Caco-2 (cell line): ENCODE data around the gene HSPG2. TPM values are rescaled to one million over a fixed set of nuclear protein-coding genes. Genes with fewer than 3 reads are reported as not detected.
"Not testable (repeated sequence)": the region's sequence is repeated elsewhere in the genome, so short reads cannot be mapped to it uniquely, and the experiment has no call there.

Source experiments
- BruUV-seq: library from RNA; stranded (reverse); fragments of 400-500 nt; replicated peaks from 2 replicates; lab custom pipeline; 2021; lab: Mats Ljungman, UMichigan
- CTCF ChIA-PET: fragments of 300-600 bp; sonication (Branson Sonifier 250); formaldehyde crosslinking; loops from one replicate; lab custom pipeline; 2022; ENCODE audit warnings: antibody characterized with exemption; lab: Charles Lee
- POLR2A ChIA-PET: fragments of 300-600 bp; sonication (Branson Sonifier 250); formaldehyde crosslinking; loops from one replicate; lab custom pipeline; 2022; ENCODE audit warnings: antibody characterized with exemption; lab: Charles Lee
- DNase-seq, 2 experiments: peaks; one replicate each; pipeline versions ENCODE4 v3.0.0 to v3.0.0-alpha.2; 2020 to 2022
- H3K27me3 ChIP-seq: replicated peaks from 2 replicates; pipeline ENCODE4 v1.6.0; 2011; ENCODE audit warnings: low read length; ENCODE audit not compliant: control insufficient read depth, insufficient read depth
- H3K36me3 ChIP-seq: 2 replicates; pipeline ENCODE4 v1.5.1; 2011; ENCODE audit warnings: low read length; ENCODE audit not compliant: control insufficient read depth, insufficient read depth
- H3K4me1 ChIP-seq: fragments of 250-450 bp; sonication (Bioruptor Pico); 2 replicates; pipeline ENCODE4 v1.5.1; 2020; ENCODE audit warnings: mild to moderate bottlenecking
- H3K4me3 ChIP-seq: 2 replicates; pipeline ENCODE4 v1.5.1; 2011; ENCODE audit warnings: low read depth, mild to moderate bottlenecking, control low read depth, low read length
- H3K9me3 ChIP-seq: fragments of 250-450 bp; sonication (Bioruptor Pico); 2 replicates; pipeline ENCODE4 v1.5.1; 2020; ENCODE audit warnings: mild to moderate bottlenecking, moderate library complexity
- H3K27ac Mint-ChIP-seq: one replicate; pipeline ENCODE4 v1.8.0; 2022; ENCODE audit warnings: mixed read lengths; ENCODE audit not compliant: unreplicated experiment
- H3K27me3 Mint-ChIP-seq: one replicate; pipeline ENCODE4 v1.8.0; 2022; ENCODE audit warnings: mixed read lengths; ENCODE audit not compliant: insufficient read depth, unreplicated experiment
- H3K36me3 Mint-ChIP-seq: one replicate; pipeline ENCODE4 v1.8.0; 2022; ENCODE audit warnings: mild to moderate bottlenecking, mixed read lengths; ENCODE audit not compliant: insufficient read depth, unreplicated experiment
- H3K4me1 Mint-ChIP-seq: one replicate; pipeline ENCODE4 v1.8.0; 2022; ENCODE audit warnings: low read depth, mixed read lengths; ENCODE audit not compliant: unreplicated experiment
- H3K4me3 Mint-ChIP-seq: one replicate; pipeline ENCODE4 v1.8.0; 2022; ENCODE audit warnings: mild to moderate bottlenecking, moderate library complexity, mixed read lengths; ENCODE audit not compliant: unreplicated experiment
- H3K9me3 Mint-ChIP-seq: one replicate; pipeline ENCODE4 v1.8.0; 2022; ENCODE audit warnings: mixed read lengths; ENCODE audit not compliant: unreplicated experiment
- CTCF ChIP-seq, 2 experiments: fragments of 200-600 bp in 1 of 2; IDR thresholded peaks; 1 replicate in 1 of 2; 2 replicates in 1 of 2; pipeline versions ENCODE4 v1.5.1 to v1.8.0; 2011 to 2022; ENCODE audit warnings: antibody characterized with exemption in 1 of 2, control low read depth in 1 of 2, inconsistent platforms in 1 of 2, low read depth in 1 of 2, low read length in 1 of 2, mild to moderate bottlenecking in 1 of 2, moderate library complexity in 1 of 2; ENCODE audit not compliant: insufficient read depth in 1 of 2, severe bottlenecking in 1 of 2, unreplicated experiment in 1 of 2
- intact Hi-C: fragments of 100-400 bp; cut with micrococcal nuclease; formaldehyde crosslinking; loops from one replicate; pipeline ENCODE4 v1.10.0; 2022; ENCODE audit not compliant: unreplicated experiment
- total RNA-seq: library from RNA; stranded (reverse); gene quantifications from 2 replicates; pipeline ENCODE4 v1.2.3, GENCODE V29; 2022

HSPG2 gene
- total RNA-seq, 1 experiment from 2014 or later = 237 TPM

DNA sequence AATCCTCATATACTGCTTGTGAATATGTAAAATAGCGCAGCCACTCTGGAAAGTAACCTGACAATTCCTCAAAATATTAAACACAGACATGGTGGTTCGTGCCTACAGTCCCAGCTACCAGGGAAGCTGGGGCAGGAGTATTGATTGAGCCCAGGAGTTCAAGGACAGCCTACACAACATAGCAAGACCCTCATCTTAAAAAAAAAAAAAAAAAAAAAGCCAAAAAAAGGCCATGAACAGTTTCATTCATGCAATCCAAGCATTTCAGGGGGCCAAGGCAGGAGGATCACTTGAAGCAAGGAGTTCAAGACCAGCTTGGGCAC lies 158.7 kb downstream of the HSPG2 start:
- intact Hi-C loops = no loop called here
- Mint-ChIP-seq H3K27me3 (no peaks in the 10 kb centered on the region), H3K36me3 (peaks cover 16% of the 10 kb centered on the region), H3K27ac (no peak overlapping the region), H3K4me1 (peaks cover 6% of the 10 kb centered on the region), H3K4me3 (no peak overlapping the region), H3K9me3 (no peaks in the 10 kb centered on the region)
- no peak for TF ChIP-seq CTCF (IDR thresholded peaks at IDR 0.05; ENCODE audit: insufficient read depth in 1 of 2, low read depth in 1 of 2, low read length in 1 of 2, severe bottlenecking in 1 of 2, unreplicated experiment in 1 of 2)
- H3K27me3 ChIP-seq = no peaks in the 10 kb centered on the region
- ChIA-PET POLR2A (interaction anchor here (0.6 kb wide), 1 partner anchor 39 kb away, joined by 7 read pairs; no protein-coding TSS in a partner anchor), CTCF (no interaction called here)
- no TSS peak for BruUV-seq
- H3K9me3 ChIP-seq = no peaks in the 10 kb centered on the region
- H3K36me3 ChIP-seq = no peaks in the 10 kb centered on the region
- H3K4me1 ChIP-seq = peaks cover 6% of the 10 kb centered on the region; the same call in 1 of the 2 replicates
- H3K4me3 ChIP-seq = no peak overlapping the region
- no peak for DNase-seq

- intact Hi-C loops, H3K4me3 ChIP-seq, H3K27me3 ChIP-seq, H3K9me3 ChIP-seq, H3K27me3 Mint-ChIP-seq, H3K4me3 Mint-ChIP-seq, DNase-seq, POLR2A ChIA-PET, H3K9me3 Mint-ChIP-seq, H3K36me3 Mint-ChIP-seq, H3K36me3 ChIP-seq, H3K4me1 Mint-ChIP-seq, H3K4me1 ChIP-seq, BruUV-seq, CTCF ChIA-PET, H3K27ac Mint-ChIP-seq: not testable (repeated sequence)
Measured at GRCh38 chr1:21776925-21777324, 160.2 kb downstream of the HSPG2 start.

DNA sequence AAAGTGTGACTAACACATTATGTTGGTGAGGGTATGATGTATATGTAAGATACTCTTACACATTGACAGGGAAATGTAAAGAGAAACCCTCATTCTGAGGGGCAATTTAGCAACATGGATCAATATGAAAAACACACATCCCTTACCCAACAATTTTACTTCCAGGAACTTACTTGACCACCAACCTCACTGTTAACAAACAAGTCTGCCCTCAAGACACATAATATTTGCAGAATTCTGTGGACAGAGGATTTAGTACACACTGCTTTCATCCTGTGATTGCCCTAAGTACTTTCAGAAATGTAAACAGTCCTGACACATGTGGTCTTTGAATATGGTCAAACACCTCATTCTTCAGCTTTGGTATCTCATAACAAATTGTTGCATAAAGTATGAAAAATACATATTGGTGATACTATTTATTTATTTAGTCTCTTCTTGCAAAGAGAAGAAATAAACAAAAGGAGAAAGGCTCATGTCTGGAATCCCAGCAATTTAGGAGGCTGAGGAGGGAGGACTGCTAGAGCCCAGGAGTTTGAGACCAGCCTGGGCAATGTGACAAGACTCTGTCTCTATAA lies 161.0 kb downstream of the HSPG2 start:
- Mint-ChIP-seq H3K4me1 (peaks cover 6% of the 10 kb centered on the region), H3K9me3 (no peaks in the 10 kb centered on the region), H3K4me3 (no peak overlapping the region), H3K27me3 (no peaks in the 10 kb centered on the region), H3K36me3 (no peaks in the 10 kb centered on the region), H3K27ac (no peak overlapping the region)
- TF ChIP-seq CTCF (IDR thresholded peaks at IDR 0.05; ENCODE audit: insufficient read depth in 1 of 2, low read depth in 1 of 2, low read length in 1 of 2, severe bottlenecking in 1 of 2, unreplicated experiment in 1 of 2) = no peak
- ChIA-PET CTCF (no interaction called here), POLR2A (no interaction called here)
- no TSS peak for BruUV-seq
- intact Hi-C loops = no loop called here
- no peaks in the 10 kb centered on the region for H3K9me3 ChIP-seq
- no peaks in the 10 kb centered on the region for H3K27me3 ChIP-seq
- DNase-seq = peak in 1 of 2 experiments; percentile 53
- peaks cover 6% of the 10 kb centered on the region; the same call in 1 of the 2 replicates for H3K4me1 ChIP-seq
- H3K36me3 ChIP-seq = no peaks in the 10 kb centered on the region
- H3K4me3 ChIP-seq = no peak overlapping the region
